Epithelial cell of esophagus (primary cell): Measurements from ENCODE around the gene CNOT6.

Source experiments
- DNase-seq: peaks from one replicate; pipeline ENCODE4 v3.0.0; 2010; ENCODE audit warnings: low read depth
- H3K4me3 ChIP-seq: 2 replicates; pipeline ENCODE4 v1.5.1; 2011; ENCODE audit warnings: mild to moderate bottlenecking, low read length, control low read depth
- TF ChIP-seq, protein P1 (sequence below): IDR thresholded peaks from 2 replicates; pipeline ENCODE4 v1.5.1; 2011; ENCODE audit warnings: low read depth, mild to moderate bottlenecking, low read length, control low read depth, inconsistent platforms; ENCODE audit not compliant: insufficient read depth; ENCODE audit errors: missing control alignments

The CNOT6 gene

DNA sequence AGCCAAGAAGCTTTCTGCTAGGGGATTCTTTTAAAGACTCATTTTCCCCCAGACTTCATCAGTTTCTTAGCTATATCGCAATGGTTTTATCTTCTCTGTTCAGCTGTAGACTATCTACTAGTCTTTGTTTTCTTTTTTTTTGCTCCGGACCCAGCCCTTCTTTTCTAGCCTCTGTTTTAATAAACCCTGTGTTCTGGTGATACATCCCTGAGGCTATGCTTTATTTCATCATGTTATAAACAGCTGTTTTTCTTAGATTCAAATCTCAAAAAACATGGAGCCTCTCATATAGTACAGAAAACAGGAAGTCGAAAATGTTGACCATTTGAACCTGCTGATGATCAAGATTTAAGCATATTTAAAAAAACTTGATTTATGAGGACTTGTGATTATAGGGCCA, 59.4 kb downstream of the CNOT6 start:
- TF ChIP-seq, protein P1, sequence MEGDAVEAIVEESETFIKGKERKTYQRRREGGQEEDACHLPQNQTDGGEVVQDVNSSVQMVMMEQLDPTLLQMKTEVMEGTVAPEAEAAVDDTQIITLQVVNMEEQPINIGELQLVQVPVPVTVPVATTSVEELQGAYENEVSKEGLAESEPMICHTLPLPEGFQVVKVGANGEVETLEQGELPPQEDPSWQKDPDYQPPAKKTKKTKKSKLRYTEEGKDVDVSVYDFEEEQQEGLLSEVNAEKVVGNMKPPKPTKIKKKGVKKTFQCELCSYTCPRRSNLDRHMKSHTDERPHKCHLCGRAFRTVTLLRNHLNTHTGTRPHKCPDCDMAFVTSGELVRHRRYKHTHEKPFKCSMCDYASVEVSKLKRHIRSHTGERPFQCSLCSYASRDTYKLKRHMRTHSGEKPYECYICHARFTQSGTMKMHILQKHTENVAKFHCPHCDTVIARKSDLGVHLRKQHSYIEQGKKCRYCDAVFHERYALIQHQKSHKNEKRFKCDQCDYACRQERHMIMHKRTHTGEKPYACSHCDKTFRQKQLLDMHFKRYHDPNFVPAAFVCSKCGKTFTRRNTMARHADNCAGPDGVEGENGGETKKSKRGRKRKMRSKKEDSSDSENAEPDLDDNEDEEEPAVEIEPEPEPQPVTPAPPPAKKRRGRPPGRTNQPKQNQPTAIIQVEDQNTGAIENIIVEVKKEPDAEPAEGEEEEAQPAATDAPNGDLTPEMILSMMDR: no peak
- DNase-seq: no peak
- H3K4me3 ChIP-seq: no peak overlapping the region

DNA sequence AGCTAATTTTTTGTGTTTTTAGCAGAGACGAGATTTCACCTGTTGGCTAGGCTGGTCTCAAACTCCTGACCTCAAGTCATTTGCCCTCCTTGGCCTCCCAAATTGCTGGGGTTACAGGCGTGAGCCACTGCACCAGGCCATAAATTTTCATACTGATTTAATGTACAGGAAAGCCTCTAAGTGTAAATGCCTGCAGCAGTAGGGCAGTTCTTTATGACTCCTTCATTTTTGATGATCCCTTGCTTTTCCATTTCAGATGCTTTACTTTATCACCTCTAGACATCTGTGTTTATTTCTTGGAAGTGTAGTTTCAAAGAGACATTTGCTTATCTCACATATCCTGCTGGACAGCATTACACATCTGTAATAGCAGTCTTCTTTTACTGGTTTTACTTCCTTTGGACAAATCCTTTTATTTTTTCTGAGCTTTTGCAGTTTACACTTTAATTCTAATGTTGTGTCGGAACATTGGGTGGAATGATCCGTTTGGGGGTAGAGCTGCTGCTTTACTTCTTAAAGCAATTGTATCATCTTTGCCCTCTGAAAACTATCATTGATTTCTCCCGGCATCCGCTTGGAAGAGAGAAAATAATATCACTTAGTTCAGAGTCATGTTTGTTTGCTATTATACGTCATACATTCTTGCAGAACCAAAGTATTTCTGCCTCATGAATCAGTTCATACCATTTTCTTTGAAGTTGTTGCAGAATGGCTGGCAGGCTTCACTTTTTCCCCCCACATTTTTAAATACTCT, 61.2 kb downstream of the CNOT6 start:
- no peak overlapping the region for H3K4me3 ChIP-seq
- no peak for DNase-seq
- TF ChIP-seq, protein P1: no peak

DNA sequence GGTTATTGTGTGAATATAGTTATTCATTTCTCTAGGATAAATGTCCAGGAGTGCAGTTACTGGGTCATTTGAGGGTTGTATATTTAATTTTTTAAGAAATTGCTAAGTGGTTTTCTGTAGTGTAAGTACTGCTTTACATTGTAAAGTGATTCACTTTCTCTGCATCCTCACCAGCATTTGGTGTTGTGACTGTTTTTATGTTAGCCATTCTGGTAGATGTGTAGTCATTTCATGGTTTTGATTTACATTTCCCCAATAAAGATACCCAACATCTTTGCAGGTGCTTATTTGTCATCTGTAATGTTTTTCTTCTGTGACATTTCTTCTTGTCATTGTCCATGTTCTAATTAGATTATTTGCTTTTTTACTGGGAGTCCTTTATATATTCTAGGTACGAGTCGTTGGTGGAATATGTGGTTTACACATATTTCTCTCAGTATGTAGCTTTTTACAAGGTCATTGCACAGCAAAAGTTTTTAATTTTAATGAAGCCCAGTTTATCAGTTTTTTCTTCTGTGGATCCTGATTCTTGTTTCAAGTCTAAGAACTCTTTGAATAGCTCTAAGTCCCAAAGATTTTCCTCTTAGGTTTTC, 63.1 kb downstream of the CNOT6 start:
- TF ChIP-seq, protein P1: no peak
- H3K4me3 ChIP-seq: no peak overlapping the region
- DNase-seq: no peak

DNA sequence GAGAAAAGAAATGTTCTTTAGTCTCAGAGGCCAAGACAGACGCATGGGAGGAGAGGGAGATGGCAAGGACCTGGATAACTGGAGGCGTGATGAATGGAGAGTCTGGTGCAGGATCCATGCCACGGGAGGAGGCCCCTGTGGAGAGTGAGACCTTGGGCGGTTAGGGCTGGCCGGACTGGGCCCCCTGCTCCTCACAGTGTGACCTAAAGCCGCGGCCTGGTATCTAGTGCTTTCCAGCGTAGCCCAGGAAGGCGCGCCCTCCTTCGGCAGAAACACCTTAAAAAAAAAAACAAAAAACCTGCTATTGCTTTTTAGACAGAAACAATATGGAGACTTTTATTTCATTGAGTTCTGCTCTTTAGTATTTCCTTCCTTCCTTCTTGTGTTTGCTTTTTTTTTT, 64.1 kb downstream of the CNOT6 start:
- no peak for DNase-seq
- no peak overlapping the region for H3K4me3 ChIP-seq
- TF ChIP-seq, protein P1: no peak

DNA sequence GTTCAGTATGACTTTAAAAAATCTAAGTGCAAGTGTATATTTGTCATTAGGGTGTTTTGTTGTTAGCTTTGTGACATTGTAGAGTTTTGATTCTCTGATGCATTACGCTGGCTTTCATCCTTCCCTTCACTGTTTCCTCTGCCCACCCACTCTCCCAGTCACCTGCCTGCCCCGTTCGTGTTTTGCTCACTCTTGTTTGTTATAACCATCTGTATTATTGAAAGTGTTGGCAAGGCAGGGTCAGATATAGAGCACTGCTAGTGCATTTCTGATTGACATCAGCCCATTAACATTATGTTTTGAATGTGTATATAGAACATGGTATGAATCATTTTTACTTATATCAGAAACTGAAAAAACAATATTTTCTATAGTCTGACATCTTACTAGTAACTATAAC, 69.8 kb downstream of the CNOT6 start:
- no peak for DNase-seq
- TF ChIP-seq, protein P1: no peak
- no peak overlapping the region for H3K4me3 ChIP-seq

DNA sequence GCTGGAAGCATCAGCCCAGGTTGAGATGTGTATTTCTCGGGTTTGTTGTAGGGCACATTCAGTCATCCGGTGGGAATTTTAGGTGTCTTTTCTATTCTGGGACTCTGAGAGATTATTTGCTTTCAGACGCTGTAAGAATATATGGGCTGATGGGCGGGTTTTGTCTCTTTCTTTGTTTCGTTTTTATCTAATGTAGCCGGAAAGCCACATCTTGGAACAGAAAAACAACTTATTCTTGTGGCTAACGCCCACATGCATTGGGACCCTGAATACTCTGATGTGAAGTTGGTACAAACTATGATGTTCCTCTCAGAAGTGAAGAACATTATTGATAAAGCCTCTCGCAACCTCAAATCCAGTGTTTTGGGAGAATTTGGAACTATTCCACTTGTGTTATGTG, 74.7 kb downstream of the CNOT6 start:
- TF ChIP-seq, protein P1: no peak
- no peak for DNase-seq
- no peak overlapping the region for H3K4me3 ChIP-seq

DNA sequence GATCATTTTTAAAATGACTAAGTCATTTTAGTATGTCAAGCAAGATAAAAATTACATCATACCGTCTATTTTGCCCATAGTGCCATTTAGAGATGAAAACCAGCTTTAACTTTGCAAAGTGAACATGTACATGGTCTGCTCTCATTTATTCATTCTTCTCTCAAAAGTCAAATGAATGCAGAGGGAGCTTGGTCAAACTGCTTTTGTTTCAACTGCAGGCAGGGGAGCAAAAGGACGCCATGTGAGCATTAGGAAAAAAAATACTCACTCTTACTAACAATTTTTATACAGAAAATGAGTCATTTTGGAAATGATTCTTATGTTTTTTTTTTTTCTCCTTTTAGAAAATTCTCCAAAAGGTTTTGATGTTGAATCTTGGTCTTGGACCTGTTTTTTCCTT, 81.4 kb downstream of the CNOT6 start:
- TF ChIP-seq, protein P1: no peak
- DNase-seq: no peak
- H3K4me3 ChIP-seq: no peak overlapping the region
